Testis (tissue), 5 donors: ENCODE data around the gene FYCO1. TPM values are rescaled to one million over a fixed set of nuclear protein-coding genes. Genes with fewer than 3 reads are reported as not detected.
"Not testable (repeated sequence)": the region's sequence is repeated elsewhere in the genome, so short reads cannot be mapped to it uniquely, and the experiment has no call there.

Experiments used
- DNase-seq: peaks from one replicate; pipeline ENCODE4 v3.0.0-alpha.2; 2019
- H3K27ac ChIP-seq, 2 donors: fragments of 200-600 bp; sonication (generic); one replicate each; pipeline ENCODE4 v1.5.1; 2019
- H3K27me3 ChIP-seq: fragments of 200-600 bp; sonication (generic); one replicate; pipeline ENCODE4 v1.5.1; 2019
- H3K36me3 ChIP-seq: fragments of 200-600 bp; sonication (generic); one replicate; pipeline ENCODE4 v1.5.1; 2017; ENCODE audit warnings: low read depth; ENCODE audit errors: missing control alignments
- H3K4me1 ChIP-seq: fragments of 200-600 bp; sonication (generic); one replicate; pipeline ENCODE4 v1.5.1; 2019
- H3K4me3 ChIP-seq, 2 donors: fragments of 200-600 bp; sonication (generic); one replicate each; pipeline ENCODE4 v1.5.1; 2017 to 2019
- H3K9me3 ChIP-seq: fragments of 200-600 bp; sonication (generic); one replicate; pipeline ENCODE4 v1.5.1; 2017
- POLR2A ChIP-seq: fragments of 450-650 bp; IDR thresholded peaks from one replicate; pipeline ENCODE4 v1.6.1; 2017; ENCODE audit warnings: antibody characterized with exemption, mild to moderate bottlenecking, moderate library complexity
- WGBS, 2 donors: methylation state at CpG; one replicate each; pipeline ENCODE4 v1.1.5; 2018; 5-methylcytosine and 5-hydroxymethylcytosine counted together
- intact Hi-C: fragments of 100-400 bp; cut with DNase I; formaldehyde crosslinking; loops from one replicate; pipeline ENCODE4 v1.15.1; 2023; ENCODE audit warnings: low total_unique reads
- long read RNA-seq, 2 donors: transcript quantifications; one replicate each; lab custom pipeline, GENCODE V29; 2026
- polyA plus RNA-seq: library from polyadenylated mRNA; stranded (reverse); fragments of 350-450 nt; fragmentation: Illumina TruSeq; extraction: RNeasy Lipid Tissue Mini Kit (QIAGEN cat#74804); gene quantifications from one replicate; pipeline ENCODE4 v1.2.3, GENCODE V29; 2014; ENCODE audit warnings: low read depth, low replicate concordance; ENCODE audit not compliant: insufficient read depth
- total RNA-seq, 2 donors: library from RNA; depleted of rRNA; stranded (reverse); fragments of >200 nt; gene quantifications; one replicate each; pipeline ENCODE4 v1.2.3, GENCODE V29; 2016
- TF ChIP-seq, protein P1 (sequence below), 3 experiments: fragments of 450-650 bp in 2 of 3; fragments of 200-600 bp in 1 of 3; sonication (generic) in 1 of 3; IDR thresholded peaks; one replicate each; pipeline ENCODE4 v1.5.1; 2016 to 2019; ENCODE audit warnings: antibody characterized with exemption in 3 of 3, mild to moderate bottlenecking in 2 of 3, moderate library complexity in 1 of 3

The FYCO1 gene
- total RNA-seq (10 to 100 TPM; 21.7 to 24.2 TPM), polyA plus RNA-seq (12.8 TPM)
- long read RNA-seq, donor 1, full-length matches to known transcripts: 1 of 1 reads
- long read RNA-seq, donor 1, partial matches to known transcripts: 0 of 1 reads
- long read RNA-seq, donor 1, other reads (novel, unspliced or antisense): 0 of 1 reads
- long read RNA-seq, donor 2: 0 reads

DNA sequence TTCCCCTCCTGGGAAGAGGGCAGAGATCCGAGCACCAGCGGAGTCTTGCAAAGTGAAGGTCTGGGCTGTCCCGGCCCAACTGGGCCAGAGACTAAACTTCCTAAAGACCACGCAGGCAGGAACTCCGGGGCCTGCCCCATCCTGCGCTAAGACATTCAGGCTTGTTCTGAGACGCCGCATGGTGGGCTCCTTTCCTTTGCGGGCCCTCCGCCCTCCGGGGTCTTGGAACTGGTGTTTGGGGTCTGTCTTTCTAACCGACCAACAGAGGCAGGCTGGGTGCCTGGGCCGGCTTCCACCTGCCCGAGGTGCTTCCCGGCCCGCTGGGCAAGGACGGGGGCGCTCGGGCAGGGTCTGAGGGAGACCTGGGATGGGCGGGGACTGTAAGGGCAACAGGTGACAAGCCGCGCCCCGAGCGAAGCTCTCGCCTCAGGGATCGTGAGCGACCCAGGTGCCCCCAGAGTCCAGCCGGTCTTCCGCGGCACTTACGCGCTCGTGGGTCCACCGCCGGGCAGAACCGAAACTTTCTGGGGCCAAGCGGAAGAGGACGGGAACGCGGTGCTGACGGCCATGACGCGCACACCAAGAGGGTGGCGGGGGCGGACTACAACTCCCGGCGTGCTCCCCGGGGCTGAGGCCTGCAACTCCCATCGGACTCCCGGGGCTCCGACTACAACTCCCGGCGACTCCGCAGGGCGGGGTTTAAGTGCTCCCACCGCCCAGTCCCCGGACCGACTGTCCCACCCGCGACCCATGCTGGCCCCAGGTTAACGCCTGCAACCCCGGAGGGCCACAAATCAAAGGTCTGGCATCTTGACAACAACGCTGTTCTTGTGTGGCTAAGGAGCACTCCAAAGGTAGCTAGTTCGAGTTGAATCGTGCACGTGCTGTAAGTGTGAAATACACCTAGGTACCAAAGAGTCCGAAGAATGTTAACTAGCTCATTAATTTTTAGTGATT lies at the start of gene FYCO1:
FYCO1 (minus strand) TSS at position 589 of the 957 bp plus-strand sequence. CDS start 10,914 bp downstream, outside the sequence.
- 1 to 6% methylated on average over 9 to 60 of the region's 67 CpGs for WGBS, 2 donors
- Histone ChIP-seq H3K4me1 (peaks cover 7% of the 10 kb centered on the region), H3K9me3 (no peaks in the 10 kb centered on the region), H3K4me3 (peak within 1 kb of the TSS; percentile 82 to 93), H3K36me3 (no peaks in the 10 kb centered on the region), H3K27me3 (no peaks in the 10 kb centered on the region), H3K27ac (peak within 1 kb of the TSS; percentile 78 to 91)
- DNase-seq: peak; percentile 96
- TF ChIP-seq, protein P1, sequence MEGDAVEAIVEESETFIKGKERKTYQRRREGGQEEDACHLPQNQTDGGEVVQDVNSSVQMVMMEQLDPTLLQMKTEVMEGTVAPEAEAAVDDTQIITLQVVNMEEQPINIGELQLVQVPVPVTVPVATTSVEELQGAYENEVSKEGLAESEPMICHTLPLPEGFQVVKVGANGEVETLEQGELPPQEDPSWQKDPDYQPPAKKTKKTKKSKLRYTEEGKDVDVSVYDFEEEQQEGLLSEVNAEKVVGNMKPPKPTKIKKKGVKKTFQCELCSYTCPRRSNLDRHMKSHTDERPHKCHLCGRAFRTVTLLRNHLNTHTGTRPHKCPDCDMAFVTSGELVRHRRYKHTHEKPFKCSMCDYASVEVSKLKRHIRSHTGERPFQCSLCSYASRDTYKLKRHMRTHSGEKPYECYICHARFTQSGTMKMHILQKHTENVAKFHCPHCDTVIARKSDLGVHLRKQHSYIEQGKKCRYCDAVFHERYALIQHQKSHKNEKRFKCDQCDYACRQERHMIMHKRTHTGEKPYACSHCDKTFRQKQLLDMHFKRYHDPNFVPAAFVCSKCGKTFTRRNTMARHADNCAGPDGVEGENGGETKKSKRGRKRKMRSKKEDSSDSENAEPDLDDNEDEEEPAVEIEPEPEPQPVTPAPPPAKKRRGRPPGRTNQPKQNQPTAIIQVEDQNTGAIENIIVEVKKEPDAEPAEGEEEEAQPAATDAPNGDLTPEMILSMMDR (IDR thresholded peaks at IDR 0.05): no peak
- TF ChIP-seq POLR2A: no peak
- intact Hi-C loops: no loop called here

DNA sequence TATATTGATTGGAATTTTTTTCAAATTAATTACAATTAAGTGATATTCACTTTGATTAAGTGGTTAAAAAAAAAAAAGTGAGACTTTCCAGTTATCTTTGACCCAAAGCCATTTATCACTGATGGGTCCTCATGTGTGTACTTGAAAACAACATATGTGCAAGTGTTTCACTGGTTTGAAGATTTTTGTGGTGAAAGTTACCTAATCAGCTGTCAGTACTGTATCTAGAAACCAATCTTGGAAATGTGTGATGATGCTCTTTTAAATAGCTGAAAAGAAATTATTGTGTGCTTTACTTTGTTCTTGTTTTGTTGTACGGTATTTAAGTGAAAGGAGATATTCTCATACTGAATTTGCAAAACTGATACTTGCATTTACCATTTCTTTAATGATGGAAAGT lies 43.3 kb upstream of the FYCO1 start:
- no peaks in the 10 kb centered on the region for H3K27me3 ChIP-seq
- no peak overlapping the region for H3K4me3 ChIP-seq
- intact Hi-C loops: no loop called here
- no peaks in the 10 kb centered on the region for H3K36me3 ChIP-seq
- WGBS, 2 donors: 96 to 97% methylated on average over 1 of the region's 1 CpG
- TF ChIP-seq POLR2A: no peak
- TF ChIP-seq, protein P1 (IDR thresholded peaks at IDR 0.05): no peak
- no peaks in the 10 kb centered on the region for H3K9me3 ChIP-seq
- DNase-seq: no peak
- no peaks in the 10 kb centered on the region for H3K4me1 ChIP-seq
- H3K27ac ChIP-seq: no peak overlapping the region

DNA sequence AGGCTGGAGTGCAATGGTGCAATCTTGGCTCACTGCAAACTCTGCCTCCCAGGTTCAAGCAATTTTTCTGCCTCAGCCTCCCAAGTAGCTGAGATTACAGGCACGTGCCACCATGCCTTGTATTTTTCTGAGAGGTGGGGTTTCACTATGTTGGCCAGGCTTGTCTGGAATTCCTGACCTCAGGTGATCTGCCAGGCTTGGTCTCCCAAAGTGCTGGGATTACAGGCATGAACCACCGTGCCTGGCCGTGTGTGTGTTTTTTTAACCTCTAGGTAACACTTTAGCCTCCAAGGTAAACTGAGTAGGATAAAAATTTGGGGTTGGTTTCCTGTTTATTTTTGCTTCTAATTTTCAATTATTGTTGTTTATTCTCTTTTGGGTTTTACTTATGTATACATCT lies 42.4 kb upstream of the FYCO1 start:
- H3K27ac ChIP-seq, H3K9me3 ChIP-seq, H3K4me1 ChIP-seq, H3K4me3 ChIP-seq, H3K36me3 ChIP-seq, DNase-seq, H3K27me3 ChIP-seq, intact Hi-C loops: not testable (repeated sequence)
- WGBS, 2 donors: 78% methylated on average over 3 of the region's 3 CpGs

DNA sequence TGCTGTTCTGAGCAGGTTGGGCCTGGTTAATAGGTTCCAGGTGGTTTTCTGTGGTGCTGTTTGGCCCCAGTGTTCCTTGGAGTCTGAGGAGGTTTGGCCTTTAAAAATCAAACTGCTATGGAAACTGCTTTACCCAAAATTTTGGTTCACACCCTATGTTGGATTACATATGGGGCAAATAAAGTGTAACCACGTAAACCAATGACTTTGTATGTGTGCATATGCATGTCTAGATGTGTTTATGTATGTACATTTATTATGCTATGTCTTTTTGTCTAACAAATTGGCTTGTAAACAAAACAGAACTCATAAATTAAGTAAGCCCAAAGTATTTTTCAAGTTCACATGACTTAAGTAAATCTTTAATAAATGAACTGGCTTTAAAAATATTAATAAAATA lies 40.6 kb upstream of the FYCO1 start:
- Histone ChIP-seq H3K27ac (no peak overlapping the region), H3K27me3 (no peaks in the 10 kb centered on the region), H3K4me3 (no peak overlapping the region), H3K36me3 (no peaks in the 10 kb centered on the region), H3K4me1 (no peaks in the 10 kb centered on the region), H3K9me3 (no peaks in the 10 kb centered on the region)
- intact Hi-C loops: no loop called here
- DNase-seq: no peak
- TF ChIP-seq POLR2A: no peak
- TF ChIP-seq, protein P1 (IDR thresholded peaks at IDR 0.05): no peak
- WGBS, 2 donors: 85 to 100% methylated on average over 1 of the region's 1 CpG

DNA sequence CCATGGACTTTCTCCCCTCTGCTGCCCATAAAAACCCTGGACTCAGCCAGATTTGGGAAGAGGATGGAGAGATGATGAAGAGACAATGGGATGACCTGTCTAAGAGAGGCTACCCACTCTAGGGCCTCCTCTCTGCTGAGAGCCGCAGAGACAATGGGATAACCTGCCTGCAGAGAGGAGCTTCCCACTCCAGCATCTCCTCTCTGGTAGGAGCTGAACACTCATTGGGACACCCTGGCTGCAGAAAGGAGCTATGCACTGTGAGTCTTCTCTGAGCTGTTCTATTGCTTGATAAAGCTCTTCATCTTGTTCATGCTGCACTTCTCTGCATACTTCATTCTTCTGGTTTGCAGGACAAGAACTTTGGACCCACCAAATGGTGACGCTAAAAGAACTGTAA lies 36.1 kb upstream of the FYCO1 start:
- Histone ChIP-seq H3K4me3 (no peak overlapping the region), H3K27ac (no peak overlapping the region), H3K36me3 (no peaks in the 10 kb centered on the region), H3K9me3 (no peaks in the 10 kb centered on the region), H3K27me3 (no peaks in the 10 kb centered on the region), H3K4me1 (no peaks in the 10 kb centered on the region)
- intact Hi-C loops: no loop called here
- 85 to 91% methylated on average over 2 of the region's 2 CpGs for WGBS, 2 donors
- DNase-seq: no peak
- TF ChIP-seq, protein P1 (IDR thresholded peaks at IDR 0.05): no peak
- TF ChIP-seq POLR2A: no peak
